ENCODE data around the gene STK31.
"Not testable (repeated sequence)": the region's sequence is repeated elsewhere in the genome, so short reads cannot be mapped to it uniquely, and the experiment has no call there.

Gene STK31

GRCh38 chr7:23768022-23768421 lies 58.0 kb downstream of the STK31 start:
- Histone ChIP-seq H3K4me3 (ENCODE audit: severe bottlenecking) (no peak overlapping the region), H3K9me3 (ENCODE audit: severe bottlenecking) (no peaks in the 10 kb centered on the region), H3K4me1 (ENCODE audit: insufficient read depth, poor library complexity, severe bottlenecking) (no peaks in the 10 kb centered on the region), H3K36me3 (ENCODE audit: low read depth) (no peaks in the 10 kb centered on the region), H3K27ac (ENCODE audit: poor library complexity, severe bottlenecking) (no peak overlapping the region), H3K27me3 (ENCODE audit: insufficient read depth, poor library complexity, severe bottlenecking) (peaks cover 12% of the 10 kb centered on the region)
- TF ChIP-seq CTCF (IDR thresholded peaks at IDR 0.05; ENCODE audit: poor library complexity, severe bottlenecking), result no peak
- no peak for DNase-seq (ENCODE audit: low spot score)
- ATAC-seq (ENCODE audit: low read depth), result no peak

DNA sequence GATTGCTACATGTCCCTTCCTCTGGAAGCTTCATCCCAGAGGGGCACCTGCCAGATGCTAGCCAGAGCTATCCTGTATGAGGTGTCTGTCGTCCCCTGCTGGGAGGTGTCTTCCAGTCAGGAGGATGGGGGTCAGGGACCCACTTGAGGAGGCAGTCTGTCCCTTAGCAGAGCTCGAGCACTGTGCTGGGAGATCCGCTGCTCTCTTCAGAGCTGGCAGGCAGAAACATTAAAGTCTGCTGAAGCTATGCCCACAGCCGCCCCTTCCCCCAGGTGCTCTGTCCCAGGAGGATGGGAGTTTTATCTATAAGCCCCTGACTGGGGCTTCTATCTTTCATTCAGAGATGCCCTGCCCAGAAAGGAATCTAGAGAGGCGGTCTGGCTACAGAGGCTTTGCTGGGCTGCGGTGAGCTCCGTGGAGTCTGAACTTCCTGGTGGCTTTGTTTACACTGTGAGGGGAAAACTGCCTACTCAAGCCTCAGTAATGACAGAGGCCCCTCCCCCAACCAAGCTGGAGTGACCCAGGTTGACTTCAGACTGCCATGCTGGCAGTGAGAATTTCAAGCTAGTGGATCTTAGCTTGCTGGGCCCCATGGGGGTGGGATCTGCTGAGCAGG lies 69.3 kb downstream of the STK31 start:
- H3K9me3 ChIP-seq (ENCODE audit: severe bottlenecking); H3K4me3 ChIP-seq (ENCODE audit: severe bottlenecking); H3K4me1 ChIP-seq (ENCODE audit: insufficient read depth, poor library complexity, severe bottlenecking); H3K36me3 ChIP-seq (ENCODE audit: low read depth); DNase-seq (ENCODE audit: low spot score); ATAC-seq (ENCODE audit: low read depth); H3K27ac ChIP-seq (ENCODE audit: poor library complexity, severe bottlenecking); H3K27me3 ChIP-seq (ENCODE audit: insufficient read depth, poor library complexity, severe bottlenecking): not testable (repeated sequence)

- H3K27me3 ChIP-seq (ENCODE audit: insufficient read depth, poor library complexity, severe bottlenecking), result peaks cover 9% of the 10 kb centered on the region
- no peaks in the 10 kb centered on the region for H3K9me3 ChIP-seq (ENCODE audit: severe bottlenecking)
- TF ChIP-seq CTCF (IDR thresholded peaks at IDR 0.05; ENCODE audit: poor library complexity, severe bottlenecking), result no peak
- DNase-seq (ENCODE audit: low spot score), result no peak
- no peak for ATAC-seq (ENCODE audit: low read depth)
- H3K4me3 ChIP-seq (ENCODE audit: severe bottlenecking), result no peak overlapping the region
- H3K4me1 ChIP-seq (ENCODE audit: insufficient read depth, poor library complexity, severe bottlenecking), result no peaks in the 10 kb centered on the region
- no peaks in the 10 kb centered on the region for H3K36me3 ChIP-seq (ENCODE audit: low read depth)
- no peak overlapping the region for H3K27ac ChIP-seq (ENCODE audit: poor library complexity, severe bottlenecking)
Measured at GRCh38 chr7:23783115-23783514, 73.1 kb downstream of the STK31 start.

DNA sequence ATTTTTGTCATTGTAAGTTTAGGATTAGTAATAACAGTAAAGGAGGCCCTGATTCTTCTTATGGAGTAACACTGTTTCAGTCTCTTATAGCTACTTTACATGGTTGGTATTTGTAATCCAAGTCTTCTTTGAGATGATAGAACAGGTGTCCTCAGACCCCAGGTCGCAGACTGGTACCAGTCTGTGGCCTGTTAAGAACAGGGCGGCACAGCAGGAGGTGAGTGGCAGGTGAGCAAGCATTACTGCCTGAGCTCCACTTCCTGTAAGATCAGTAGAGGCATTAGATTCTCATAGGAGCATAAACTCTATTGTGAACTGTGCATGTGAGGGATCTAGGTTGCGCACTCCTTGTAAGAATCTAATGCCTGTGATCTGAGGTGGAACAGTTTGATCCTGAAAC lies 77.3 kb downstream of the STK31 start:
- Histone ChIP-seq H3K9me3 (ENCODE audit: severe bottlenecking) (no peaks in the 10 kb centered on the region), H3K36me3 (ENCODE audit: low read depth) (no peaks in the 10 kb centered on the region), H3K27ac (ENCODE audit: poor library complexity, severe bottlenecking) (no peak overlapping the region), H3K4me3 (ENCODE audit: severe bottlenecking) (no peak overlapping the region), H3K4me1 (ENCODE audit: insufficient read depth, poor library complexity, severe bottlenecking) (no peaks in the 10 kb centered on the region), H3K27me3 (ENCODE audit: insufficient read depth, poor library complexity, severe bottlenecking) (peaks cover 4% of the 10 kb centered on the region)
- no peak for TF ChIP-seq CTCF (IDR thresholded peaks at IDR 0.05; ENCODE audit: poor library complexity, severe bottlenecking)
- ATAC-seq (ENCODE audit: low read depth) (no peak), DNase-seq (ENCODE audit: low spot score) (no peak)

DNA sequence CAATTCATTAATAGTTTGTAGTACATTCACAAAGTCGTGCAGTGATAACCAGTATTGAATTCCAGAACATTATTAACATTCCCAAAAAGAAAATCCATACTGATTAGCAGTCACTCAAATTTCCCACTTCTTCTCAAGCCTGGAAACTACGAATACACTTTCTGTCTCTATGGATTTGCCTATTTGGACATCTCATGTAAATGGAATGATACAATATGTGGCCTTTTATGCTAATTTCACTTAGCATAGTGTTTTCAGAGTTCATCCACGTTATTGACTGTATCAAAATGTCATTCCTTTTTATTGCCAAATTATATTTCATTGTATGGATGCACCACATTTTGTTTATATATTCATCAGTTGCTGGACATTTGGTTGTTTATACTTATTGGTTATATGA lies 78.8 kb downstream of the STK31 start:
- no peaks in the 10 kb centered on the region for H3K9me3 ChIP-seq (ENCODE audit: severe bottlenecking)
- H3K36me3 ChIP-seq (ENCODE audit: low read depth), result no peaks in the 10 kb centered on the region
- no peak overlapping the region for H3K27ac ChIP-seq (ENCODE audit: poor library complexity, severe bottlenecking)
- no peak for DNase-seq (ENCODE audit: low spot score)
- no peak for TF ChIP-seq CTCF (IDR thresholded peaks at IDR 0.05; ENCODE audit: poor library complexity, severe bottlenecking)
- no peak overlapping the region for H3K4me3 ChIP-seq (ENCODE audit: severe bottlenecking)
- H3K4me1 ChIP-seq (ENCODE audit: insufficient read depth, poor library complexity, severe bottlenecking), result no peaks in the 10 kb centered on the region
- no peak for ATAC-seq (ENCODE audit: low read depth)
- H3K27me3 ChIP-seq (ENCODE audit: insufficient read depth, poor library complexity, severe bottlenecking), result peaks cover 4% of the 10 kb centered on the region

All from RWPE2 (cell line).